ENCODE data around the gene GABRG3. TPM values are rescaled to one million over a fixed set of nuclear protein-coding genes. Genes with fewer than 3 reads are reported as not detected.

The GABRG3 gene
- total and polyA plus RNA-seq, 9 of the 15 experiments (the other 6 are each of a cell fraction or from before 2014, with no cell fraction given), result 4.0 to 15.1 (median 11.2) TPM

- FAIRE-seq (no peak), DNase-seq (ENCODE audit: extremely low read depth in 1 of 4, low spot score in 3 of 4) (no peak), ATAC-seq (no peak)
- H3K27me3 ChIP-seq (ENCODE audit: control insufficient read depth in 2 of 2, insufficient read depth in 2 of 2, low read length in 2 of 2), result no peaks in the 10 kb centered on the region
- no TSS peak for BruUV-seq (replicated peaks)
- no peak overlapping the region for H2AFZ ChIP-seq (ENCODE audit: low read depth, low read length)
- intact Hi-C loops (cut with micrococcal nuclease), result no loop called here
- in situ Hi-C loops (cut with MboI), result no loop called here
- 64% methylated on average over 4 of the region's 4 CpGs for WGBS (ENCODE audit: insufficient coverage, low coverage, missing lambda C conversion rate)
- POLR2A ChIA-PET, result interaction anchor here (0.8 to 2.1 kb wide), 2 partner anchors 11 to 16 kb away, joined by 4 to 10 read pairs; no protein-coding TSS in a partner anchor
- no peaks in the 10 kb centered on the region for H4K20me1 ChIP-seq (replicated peaks; ENCODE audit: control insufficient read depth, insufficient read depth, low read length)
- TF ChIP-seq ZKSCAN3 (CRISPR knock-in tag; IDR thresholded peaks at IDR 0.05) (no peak), ZNF143 (CRISPR knock-in tag; IDR thresholded peaks at IDR 0.05) (no peak), ZFP1 (CRISPR knock-in tag; IDR thresholded peaks at IDR 0.05) (no peak)
- no peaks in the 10 kb centered on the region for H3K36me3 ChIP-seq (ENCODE audit: control insufficient read depth, insufficient read depth, low read length)
- 0 out of 5 replicates have a peak, but pooled peaks cover 0 to 3% of the 10 kb centered on the region in 2 experiments for H3K4me1 ChIP-seq (replicated peaks in 1 of 2; ENCODE audit: control insufficient read depth in 2 of 2, insufficient read depth in 2 of 2, low read length in 2 of 2)
- no peak overlapping the region for H3K9ac ChIP-seq (ENCODE audit: insufficient read depth in 1 of 2, low read depth in 2 of 2, low read length in 2 of 2)
- no peaks in the 10 kb centered on the region for H3K9me3 ChIP-seq (replicated peaks; ENCODE audit: control insufficient read depth, insufficient read depth, low read depth, low read length)
- no peak overlapping the region for H3K4me3 ChIP-seq
- CTCF ChIA-PET (ENCODE audit: low intra/inter-chr PET ratio), result no interaction called here
- peaks cover 4% of the 10 kb centered on the region for H3K79me2 ChIP-seq (ENCODE audit: control insufficient read depth, insufficient read depth, low read length)
- no peak overlapping the region for H3K27ac ChIP-seq (ENCODE audit: extremely low read depth, low read depth, low read length)
- H3K9me1 ChIP-seq (ENCODE audit: control insufficient read depth, insufficient read depth, low read length), result no peaks in the 10 kb centered on the region
- H3K4me2 ChIP-seq (ENCODE audit: insufficient read depth, low read length), result no peak overlapping the region
Measured at GRCh38 chr15:27166917-27167316, 195.9 kb downstream of the GABRG3 start.

GRCh38 chr15:27167738-27168137 is 196.8 kb downstream of the GABRG3 start:
- H3K4me3 ChIP-seq, result no peak overlapping the region
- BruUV-seq (replicated peaks), result no TSS peak
- ATAC-seq, result no peak
- 0 out of 5 replicates have a peak, but pooled peaks cover 0 to 3% of the 10 kb centered on the region in 2 experiments for H3K4me1 ChIP-seq (replicated peaks in 1 of 2; ENCODE audit: control insufficient read depth in 2 of 2, insufficient read depth in 2 of 2, low read length in 2 of 2)
- no peak overlapping the region for H2AFZ ChIP-seq (ENCODE audit: low read depth, low read length)
- no peaks in the 10 kb centered on the region for H3K36me3 ChIP-seq (ENCODE audit: control insufficient read depth, insufficient read depth, low read length)
- no peak for TF ChIP-seq BCOR (IDR thresholded peaks at IDR 0.05)
- TF ChIP-seq FOXO4 (CRISPR knock-in tag; IDR thresholded peaks at IDR 0.05), result no peak
- no peak for TF ChIP-seq SMAD3 (CRISPR knock-in tag; conservative IDR thresholded peaks at IDR 0.05)
- no peak for TF ChIP-seq SMARCA5 (IDR thresholded peaks at IDR 0.05)
- H3K27ac ChIP-seq (ENCODE audit: extremely low read depth, low read depth, low read length), result no peak overlapping the region
- peak overlapping the region in 1 of 2 experiments; percentile 60; a peak in 1 of 4 replicates for H3K9ac ChIP-seq (ENCODE audit: insufficient read depth in 1 of 2, low read depth in 2 of 2, low read length in 2 of 2)
- in situ Hi-C loops (cut with MboI) (no loop called here), intact Hi-C loops (cut with micrococcal nuclease) (no loop called here)
- H3K9me1 ChIP-seq (ENCODE audit: control insufficient read depth, insufficient read depth, low read length), result no peaks in the 10 kb centered on the region
- no peaks in the 10 kb centered on the region; the same call in 1 of the 3 replicates for H3K79me2 ChIP-seq (ENCODE audit: control insufficient read depth, insufficient read depth, low read length)
- H3K27me3 ChIP-seq (ENCODE audit: control insufficient read depth in 2 of 2, insufficient read depth in 2 of 2, low read length in 2 of 2), result no peaks in the 10 kb centered on the region
- H4K20me1 ChIP-seq (replicated peaks; ENCODE audit: control insufficient read depth, insufficient read depth, low read length), result no peaks in the 10 kb centered on the region
- DNase-seq (ENCODE audit: extremely low read depth in 1 of 4, low spot score in 3 of 4), result no peak
- 76% methylated on average over 7 of the region's 10 CpGs for WGBS (ENCODE audit: insufficient coverage, low coverage, missing lambda C conversion rate)
- no peak for FAIRE-seq
- ChIA-PET POLR2A (interaction anchor here (0.6 to 2.1 kb wide), 4 partner anchors 10 to 33 kb away, joined by 3 to 10 read pairs (median 4); no protein-coding TSS in a partner anchor), CTCF (ENCODE audit: low intra/inter-chr PET ratio) (no interaction called here)
- H3K9me3 ChIP-seq (replicated peaks; ENCODE audit: control insufficient read depth, insufficient read depth, low read depth, low read length), result no peaks in the 10 kb centered on the region
- H3K4me2 ChIP-seq (ENCODE audit: insufficient read depth, low read length), result no peak overlapping the region

All from K562 (cell line).